ENCODE measurements around the gene GCG.

GCG gene

GRCh38 chr2:162152147-162152546 is at the start of gene GCG:
Gene GCG (minus strand): TSS chr2:162152247. CDS start chr2:162149178, 3,069 bp downstream.
- no peak for DNase-seq (ENCODE audit: low spot score)

GRCh38 chr2:162200636-162201035 is 48.6 kb upstream of the GCG start:
- DNase-seq (ENCODE audit: low spot score) = no peak

- DNase-seq (ENCODE audit: low spot score) = no peak
These were observed 47.9 kb upstream of the GCG start for GRCh38 chr2:162199913-162200312.

- DNase-seq (ENCODE audit: low spot score) = no peak
These were observed 46.2 kb upstream of the GCG start for GRCh38 chr2:162198239-162198638.

GRCh38 chr2:162197069-162197825 is 45.2 kb upstream of the GCG start:
- DNase-seq (ENCODE audit: low spot score) = no peak

GRCh38 chr2:162196638-162197037 is 44.6 kb upstream of the GCG start:
- peak; percentile 64 for DNase-seq (ENCODE audit: low spot score)

GRCh38 chr2:162188451-162188850 is 36.4 kb upstream of the GCG start:
- DNase-seq (ENCODE audit: low spot score) = no peak

GRCh38 chr2:162185541-162186232 is 33.6 kb upstream of the GCG start:
- no peak for DNase-seq (ENCODE audit: low spot score)

GRCh38 chr2:162184821-162185450 is 32.9 kb upstream of the GCG start:
- DNase-seq (ENCODE audit: low spot score) = no peak

GRCh38 chr2:162184359-162184758 is 32.3 kb upstream of the GCG start:
- DNase-seq (ENCODE audit: low spot score) = no peak

- DNase-seq (ENCODE audit: low spot score) = no peak
These were observed 30.3 kb upstream of the GCG start for GRCh38 chr2:162182395-162182794.

- DNase-seq (ENCODE audit: low spot score) = no peak
These were observed 25.3 kb upstream of the GCG start for GRCh38 chr2:162177301-162177700.

GRCh38 chr2:162175714-162176113 is 23.7 kb upstream of the GCG start:
- no peak for DNase-seq (ENCODE audit: low spot score)

- DNase-seq (ENCODE audit: low spot score) = no peak
These were observed 22.7 kb upstream of the GCG start for GRCh38 chr2:162174746-162175145.

- DNase-seq (ENCODE audit: low spot score) = no peak
These were observed 20.8 kb upstream of the GCG start for GRCh38 chr2:162172802-162173370.

- DNase-seq (ENCODE audit: low spot score) = no peak
These were observed 14.7 kb upstream of the GCG start for GRCh38 chr2:162166745-162167144.

GRCh38 chr2:162166174-162166573 is 14.1 kb upstream of the GCG start:
- DNase-seq (ENCODE audit: low spot score) = no peak

GRCh38 chr2:162164802-162165201 is 12.8 kb upstream of the GCG start:
- DNase-seq (ENCODE audit: low spot score) = no peak

GRCh38 chr2:162159446-162159845 is 7.4 kb upstream of the GCG start:
- no peak for DNase-seq (ENCODE audit: low spot score)

GRCh38 chr2:162156149-162156548 is 4.1 kb upstream of the GCG start:
- DNase-seq (ENCODE audit: low spot score) = no peak

GRCh38 chr2:162155093-162155492 is 3.0 kb upstream of the GCG start:
- no peak for DNase-seq (ENCODE audit: low spot score)

- DNase-seq (ENCODE audit: low spot score) = peak; percentile 56
These were observed 1.7 kb upstream of the GCG start for GRCh38 chr2:162153608-162154224.

All from putamen (tissue), 1 donor.